Bronchial epithelial cell (primary cell): ENCODE results near the gene B3GALT6. TPM values are rescaled to one million over a fixed set of nuclear protein-coding genes. Genes with fewer than 3 reads are reported as not detected.

Source experiments
- DNase-seq: peaks from one replicate; pipeline ENCODE4 v3.0.0-alpha.2; 2010; ENCODE audit warnings: low read depth
- FAIRE-seq: peaks from 2 replicates; lab custom pipeline; 2011; peaks lifted over from hg19 to GRCh38; lab: Jason Lieb, UNC
- H3K27me3 ChIP-seq: 2 replicates; pipeline ENCODE4 v1.5.1; 2011; ENCODE audit warnings: low read length; ENCODE audit not compliant: control insufficient read depth, insufficient read depth
- H3K36me3 ChIP-seq: 2 replicates; pipeline ENCODE4 v1.5.1; 2011; ENCODE audit warnings: low read length; ENCODE audit not compliant: control insufficient read depth, insufficient read depth
- H3K4me3 ChIP-seq: 2 replicates; pipeline ENCODE4 v1.5.1; 2011; ENCODE audit warnings: mild to moderate bottlenecking, low read depth, low read length, control low read depth
- CTCF ChIP-seq: IDR thresholded peaks from 2 replicates; pipeline ENCODE4 v1.5.1; 2011; ENCODE audit warnings: mild to moderate bottlenecking, moderate library complexity, low read length, control low read depth, inconsistent platforms; ENCODE audit not compliant: insufficient read depth, severe bottlenecking
- total RNA-seq: library from RNA; depleted of rRNA; stranded (reverse); fragments of >200 nt; gene quantifications from 2 replicates; pipeline ENCODE4 v1.2.1, GENCODE V29; 2014

B3GALT6 gene
- total RNA-seq, 1 donor from 2014 or later, result 24.5 TPM

GRCh38 chr1:1260843-1261560, 29.0 kb downstream of the B3GALT6 start:
- Histone ChIP-seq H3K27me3 (no peaks in the 10 kb centered on the region), H3K4me3 (no peak overlapping the region), H3K36me3 (peaks cover 24% of the 10 kb centered on the region)
- FAIRE-seq, result no peak
- TF ChIP-seq CTCF, result no peak
- no peak for DNase-seq

GRCh38 chr1:1262071-1262470, 30.0 kb downstream of the B3GALT6 start:
- DNase-seq, result no peak
- Histone ChIP-seq H3K36me3 (peaks cover 25% of the 10 kb centered on the region), H3K27me3 (no peaks in the 10 kb centered on the region), H3K4me3 (no peak overlapping the region)
- FAIRE-seq, result no peak
- no peak for TF ChIP-seq CTCF

GRCh38 chr1:1262758-1263157, 30.7 kb downstream of the B3GALT6 start:
- Histone ChIP-seq H3K27me3 (no peaks in the 10 kb centered on the region), H3K36me3 (peaks cover 29% of the 10 kb centered on the region), H3K4me3 (no peak overlapping the region)
- DNase-seq (no peak), FAIRE-seq (no peak)
- no peak for TF ChIP-seq CTCF

- Histone ChIP-seq H3K27me3 (no peaks in the 10 kb centered on the region), H3K4me3 (no peak overlapping the region), H3K36me3 (peaks cover 35% of the 10 kb centered on the region)
- DNase-seq (no peak), FAIRE-seq (no peak)
- TF ChIP-seq CTCF, result no peak
These were observed 32.0 kb downstream of the B3GALT6 start for GRCh38 chr1:1264026-1264425.

- TF ChIP-seq CTCF, result peak; percentile 34
- no peak for FAIRE-seq
- peaks cover 31% of the 10 kb centered on the region for H3K36me3 ChIP-seq
These were observed 32.8 kb downstream of the B3GALT6 start for GRCh38 chr1:1264868-1265272.

More at GRCh38 chr1:1264868-1265272, 32.8 kb downstream of the B3GALT6 start:
- DNase-seq, result peak; percentile 76
- H3K27me3 ChIP-seq, result no peaks in the 10 kb centered on the region
- H3K4me3 ChIP-seq, result no peak overlapping the region
